NCI-H1417 treated with DMSO at 0.1 percent for 48 hours (cell line): ENCODE results near the gene LMF1.
"Not testable (repeated sequence)": the region's sequence is repeated elsewhere in the genome, so short reads cannot be mapped to it uniquely, and the experiment has no call there.

Source experiments
- DNase-seq: peaks from one replicate; lab custom pipeline; 2025; lab: John Stamatoyannopoulos, UW

LMF1 gene

GRCh38 chr16:867421-868385 is 103.1 kb downstream of the LMF1 start:
- DNase-seq = no peak

DNA sequence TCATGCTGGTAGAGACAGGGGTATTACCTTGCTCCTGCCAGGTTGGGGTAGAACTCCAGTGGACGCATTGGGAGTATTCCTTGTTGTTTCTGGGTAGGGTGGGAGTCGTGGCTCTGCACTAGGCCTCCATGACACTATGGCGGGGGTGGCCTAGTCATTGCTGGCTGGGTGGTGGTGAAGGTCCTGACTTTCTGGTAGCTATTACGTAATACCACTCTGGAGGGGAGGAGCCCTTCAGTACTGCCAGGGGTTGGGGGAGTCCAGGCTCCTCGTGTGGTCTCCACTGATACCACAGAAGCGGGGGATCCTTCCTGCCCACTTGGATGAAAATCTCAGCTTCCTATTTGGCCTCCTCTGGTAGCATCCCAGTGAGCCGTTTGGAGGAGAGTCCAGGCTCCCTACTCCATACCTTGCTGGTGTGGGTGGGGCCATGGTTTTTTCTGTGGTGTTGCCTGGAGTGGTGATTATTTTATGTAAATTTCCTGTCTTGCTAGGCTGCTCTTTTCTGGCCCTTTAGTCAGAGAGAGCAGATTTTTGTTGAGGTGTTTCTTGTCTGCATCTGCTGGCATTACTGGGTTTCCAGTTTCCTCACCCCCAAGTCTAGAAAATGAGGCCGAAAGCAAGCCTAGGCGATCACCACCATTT is 104.4 kb downstream of the LMF1 start:
- no peak for DNase-seq

- no peak for DNase-seq
These were observed 105.8 kb downstream of the LMF1 start for GRCh38 chr16:865026-865425.

DNA sequence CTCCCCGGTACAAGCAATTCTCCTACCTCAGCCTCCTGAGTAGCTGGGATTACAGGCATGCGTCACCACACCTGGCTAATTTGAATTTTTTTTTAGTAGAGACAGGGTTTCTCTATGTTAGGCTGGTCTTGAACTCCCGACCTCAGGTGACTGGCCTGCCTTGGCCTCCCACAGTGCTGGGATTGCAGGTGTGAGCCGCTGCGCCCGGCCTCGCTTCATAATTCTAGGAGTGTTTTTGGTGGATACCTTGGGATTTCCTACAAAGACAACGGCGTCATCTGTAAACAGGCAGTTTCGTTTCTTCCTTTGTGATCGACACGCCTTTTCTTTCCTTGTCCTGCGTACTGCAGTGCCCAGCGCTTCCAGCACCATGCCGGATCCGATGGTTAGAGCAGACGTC is 109.3 kb downstream of the LMF1 start:
- no peak for DNase-seq

GRCh38 chr16:860891-861290 is 109.9 kb downstream of the LMF1 start:
- no peak for DNase-seq

DNA sequence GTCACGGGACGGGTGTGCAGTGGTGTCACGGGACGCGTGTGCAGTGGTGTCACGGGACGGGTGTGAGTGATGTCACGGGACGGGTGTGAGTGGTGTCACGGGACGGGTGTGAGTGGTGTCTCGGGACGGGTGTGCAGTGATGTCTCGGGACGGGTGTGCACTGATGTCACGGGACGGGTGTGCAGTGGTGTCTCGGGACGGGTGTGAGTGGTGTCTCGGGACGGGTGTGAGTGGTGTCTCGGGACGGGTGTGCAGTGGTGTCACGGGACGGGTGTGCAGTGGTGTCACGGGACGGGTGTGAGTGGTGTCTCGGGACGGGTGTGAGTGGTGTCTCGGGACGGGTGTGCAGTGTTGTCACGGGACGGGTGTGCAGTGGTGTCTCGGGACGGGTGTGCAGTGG is 111.8 kb downstream of the LMF1 start:
- DNase-seq = not testable (repeated sequence)

GRCh38 chr16:858441-858840 is 112.3 kb downstream of the LMF1 start:
- DNase-seq = not testable (repeated sequence)

DNA sequence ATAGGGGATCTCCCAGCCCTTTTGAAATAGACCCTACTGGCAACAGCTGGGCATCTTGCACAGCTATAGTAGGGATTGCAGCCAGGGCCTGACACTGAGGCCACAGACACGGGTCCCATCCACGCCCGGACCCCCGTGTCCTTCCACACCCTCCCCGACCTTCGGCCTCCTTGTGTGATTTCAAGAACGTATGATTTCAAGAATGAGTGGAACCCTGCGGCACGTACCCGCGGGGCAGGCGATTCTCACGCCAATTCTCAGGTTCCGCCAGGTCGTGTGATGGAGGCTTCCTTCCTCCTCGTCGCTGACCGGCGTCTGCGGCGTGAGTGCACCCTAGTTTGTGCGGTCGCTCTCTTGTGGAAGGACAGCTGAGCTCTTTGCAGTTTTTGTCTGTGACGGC is 114.0 kb downstream of the LMF1 start:
- DNase-seq = no peak

DNA sequence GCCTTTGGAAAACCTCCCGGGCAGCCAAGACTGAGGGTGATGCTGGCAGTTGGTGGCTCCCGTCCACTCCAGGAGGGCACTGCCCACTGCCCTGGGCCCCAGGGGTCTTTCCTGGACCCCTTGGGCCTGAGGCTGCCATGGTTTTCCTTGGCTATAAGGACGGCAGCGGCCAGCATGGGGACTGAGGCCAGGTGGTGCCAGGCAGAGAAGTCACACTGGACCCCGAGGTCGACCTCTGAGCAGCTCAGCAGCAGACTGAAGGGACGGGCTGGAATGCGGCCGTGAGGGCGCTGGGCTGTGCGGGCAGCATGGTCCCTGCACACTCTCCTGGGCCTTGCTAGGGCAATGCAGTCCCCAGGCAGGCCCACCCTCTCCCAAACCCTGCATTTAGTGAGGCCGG is 114.7 kb downstream of the LMF1 start:
- no peak for DNase-seq

- no peak for DNase-seq
These were observed 115.3 kb downstream of the LMF1 start for GRCh38 chr16:855471-855870.

DNA sequence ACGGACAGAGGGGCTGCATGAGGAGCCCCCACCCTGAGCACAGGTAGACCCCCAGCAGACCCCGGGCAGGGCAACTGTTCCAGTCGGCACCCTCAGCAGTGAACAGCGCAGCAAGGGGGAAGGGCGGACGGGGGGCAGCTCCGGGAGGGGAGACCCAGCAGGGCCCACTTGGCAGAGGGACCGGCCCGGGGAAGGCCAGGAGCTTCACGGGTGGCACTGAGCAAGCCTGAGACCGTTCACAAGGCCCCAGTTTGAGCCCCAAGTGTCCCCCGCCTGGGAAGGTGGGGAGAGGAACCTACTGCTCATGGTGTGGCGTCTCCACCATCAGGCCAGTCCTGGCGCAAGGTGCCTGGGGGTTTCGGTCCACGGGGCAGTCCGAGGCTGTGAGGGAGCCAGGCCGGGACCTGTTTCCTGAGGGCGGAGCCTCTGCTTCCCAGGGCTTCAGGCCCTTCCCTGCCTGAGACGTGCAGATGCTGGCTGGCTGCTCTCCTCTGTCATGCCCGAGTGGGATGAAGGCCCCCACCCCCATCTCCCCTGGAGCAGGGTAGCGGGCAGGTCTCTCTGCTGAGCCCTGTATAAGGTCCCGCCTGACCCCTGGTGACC is 115.9 kb downstream of the LMF1 start:
- DNase-seq = no peak

DNA sequence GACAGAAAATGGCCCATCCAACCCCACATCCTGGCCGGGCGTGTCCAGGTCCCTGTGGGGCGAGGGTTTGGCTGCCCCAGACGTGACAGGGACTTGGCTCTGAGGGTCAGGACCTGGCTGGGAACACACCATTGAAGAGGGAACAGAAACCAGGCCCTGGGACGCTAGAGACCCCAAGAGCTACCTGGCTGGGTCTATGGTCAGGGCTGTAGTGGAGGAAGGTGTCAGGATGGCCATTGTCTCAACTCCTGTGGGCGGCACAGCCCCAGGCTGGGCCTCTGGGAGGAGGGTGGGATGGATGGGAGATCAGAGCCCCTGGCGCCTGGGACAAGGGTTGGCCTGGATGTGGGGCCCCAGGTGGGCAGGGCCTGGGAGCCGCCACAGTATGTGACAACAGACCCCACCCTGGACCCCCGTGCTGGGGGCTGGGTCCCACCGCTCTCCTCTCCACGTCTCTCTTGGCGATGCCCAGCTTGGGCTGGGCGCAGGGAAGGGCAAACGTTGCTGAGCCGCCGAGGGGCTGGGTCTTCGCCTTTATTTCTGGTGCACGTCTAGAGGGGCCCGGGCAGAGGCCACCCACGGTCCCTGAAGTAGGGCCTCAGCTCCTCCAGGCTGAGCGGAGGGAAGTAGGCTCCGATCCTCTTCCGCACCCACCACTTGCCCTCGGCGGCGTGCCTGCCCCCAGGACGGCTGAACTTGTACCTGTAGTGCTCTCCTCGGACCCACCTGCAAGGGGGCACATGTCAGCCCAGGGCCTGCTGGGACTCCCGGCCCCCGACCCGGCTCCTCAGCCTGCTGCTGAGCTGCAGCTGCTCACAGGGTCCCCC is 116.6 kb downstream of the LMF1 start:
- DNase-seq = no peak

DNA sequence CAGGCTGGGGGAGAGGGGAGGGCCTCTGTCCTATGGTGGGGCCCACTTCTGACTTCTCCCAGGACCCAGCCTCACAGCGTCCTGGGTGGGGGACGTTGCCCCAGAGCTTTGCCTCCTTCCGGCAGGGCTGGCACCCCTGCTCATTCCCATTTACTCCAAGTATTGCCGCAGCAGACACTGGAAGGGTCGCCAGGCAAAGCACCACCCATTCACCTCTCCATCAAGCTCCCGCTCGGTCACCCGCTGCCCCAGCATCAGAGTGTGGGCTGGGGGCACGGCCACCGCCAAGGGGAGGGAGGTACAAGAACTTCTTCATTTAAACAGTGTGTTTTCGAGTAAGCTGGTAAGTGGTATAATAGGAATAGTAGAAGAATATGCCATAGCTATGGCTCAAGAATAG is 117.5 kb downstream of the LMF1 start:
- no peak for DNase-seq

GRCh38 chr16:852451-853185 is 118.2 kb downstream of the LMF1 start:
- DNase-seq = no peak

DNA sequence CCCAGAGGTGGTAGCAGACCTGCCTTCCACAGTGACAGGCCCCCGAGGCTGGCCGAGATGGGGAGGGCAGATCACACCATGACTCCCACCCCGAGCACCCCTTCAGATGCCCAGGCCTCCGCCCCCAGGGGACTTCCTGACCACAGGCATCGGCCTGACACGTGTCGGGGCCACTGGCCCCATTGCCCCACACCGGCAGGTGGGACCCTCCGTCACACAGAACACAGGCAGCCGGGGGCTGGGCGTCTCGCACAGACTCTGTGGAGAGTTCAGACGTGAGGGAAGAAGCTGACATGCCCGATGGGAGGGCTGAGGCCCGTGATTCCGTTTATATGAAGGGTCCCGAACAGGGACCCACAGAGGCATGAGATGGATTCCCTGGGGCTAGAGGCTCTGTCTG is 118.9 kb downstream of the LMF1 start:
- DNase-seq = no peak

DNA sequence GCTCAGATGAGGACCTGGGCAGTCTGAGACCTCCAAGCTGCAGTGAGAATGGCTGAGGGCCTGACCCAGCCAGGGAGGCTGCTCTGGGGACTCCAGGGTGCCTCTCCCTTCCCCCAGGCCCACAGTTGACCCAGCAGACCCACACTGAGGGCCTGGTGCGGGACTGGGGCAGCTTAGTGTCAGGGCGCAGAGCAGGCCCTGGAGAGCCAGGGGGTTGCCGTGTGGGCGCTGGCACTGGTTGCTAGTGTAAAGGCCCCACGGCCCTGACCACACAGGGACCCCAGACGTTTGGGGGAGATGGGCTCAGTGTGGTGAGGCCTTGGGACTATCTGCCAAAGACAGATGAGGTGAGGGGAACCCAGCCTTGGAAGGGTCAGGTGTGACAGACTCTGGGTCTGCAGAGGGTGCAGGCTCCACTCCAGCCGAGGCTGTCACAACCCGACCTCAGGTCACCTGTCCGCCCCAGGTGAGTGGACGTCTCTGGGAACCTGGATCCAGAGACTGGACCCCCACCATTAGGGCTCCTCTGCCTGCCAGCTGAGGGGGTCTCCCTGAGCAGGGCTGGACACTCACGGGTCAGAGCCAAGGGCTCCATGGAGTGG is 119.5 kb downstream of the LMF1 start:
- no peak for DNase-seq

DNA sequence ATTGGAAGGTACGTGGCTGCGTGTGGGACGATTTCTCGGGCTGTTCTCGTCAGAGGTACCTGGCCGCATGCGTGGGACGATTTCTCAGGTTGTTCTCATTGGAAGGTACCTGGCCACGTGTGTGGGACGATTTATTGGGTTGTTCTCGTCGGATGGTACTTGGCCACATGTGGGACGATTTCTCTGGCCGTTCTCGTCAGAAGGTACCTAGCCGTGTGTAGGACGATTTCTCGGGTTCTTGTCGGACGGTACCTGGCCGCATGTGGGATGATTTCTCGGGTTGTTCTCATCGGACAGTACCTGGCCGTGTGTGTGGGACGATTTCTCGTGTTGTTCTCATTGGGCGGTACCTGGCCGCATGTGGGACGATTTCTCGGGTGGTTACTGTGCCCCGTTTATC is 120.1 kb downstream of the LMF1 start:
- no peak for DNase-seq

DNA sequence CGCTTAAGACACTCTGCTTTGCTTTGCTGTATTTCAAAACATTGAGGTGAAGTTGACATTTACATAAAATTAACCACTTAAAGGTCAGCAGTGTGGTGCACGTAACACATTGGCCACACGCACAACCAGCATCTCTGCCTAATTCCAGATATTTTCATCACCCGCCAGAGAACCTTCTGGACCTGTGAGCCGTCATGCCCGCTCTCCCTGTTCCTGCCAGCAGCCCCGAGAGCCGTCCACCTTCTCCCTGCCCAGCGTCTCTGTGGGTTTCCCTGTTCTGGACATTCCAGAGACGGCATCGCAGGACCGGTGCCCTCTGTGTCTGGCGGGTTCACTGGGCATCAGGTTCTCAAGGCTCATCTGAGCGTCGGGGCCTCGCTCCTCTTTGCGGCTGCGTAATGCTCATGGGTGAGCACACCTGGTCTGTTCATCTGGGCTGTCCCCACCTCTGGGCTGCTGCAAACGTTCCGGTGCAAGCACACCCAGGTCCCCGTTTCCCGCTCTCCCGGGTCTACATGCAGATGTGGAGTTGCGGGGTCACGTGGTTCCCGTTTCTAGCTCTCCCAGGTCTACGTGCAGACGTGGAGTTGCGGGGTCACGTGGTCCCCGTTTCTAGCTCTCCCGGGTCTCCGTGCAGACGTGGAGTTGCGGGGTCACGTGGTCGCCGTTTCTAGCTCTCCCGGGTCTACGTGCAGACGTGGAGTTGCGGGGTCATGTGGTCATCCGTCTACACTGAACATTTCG is 122.1 kb downstream of the LMF1 start:
- no peak for DNase-seq

GRCh38 chr16:847681-848445 is 122.9 kb downstream of the LMF1 start:
- DNase-seq = no peak

GRCh38 chr16:847151-847550 is 123.6 kb downstream of the LMF1 start:
- no peak for DNase-seq
